ENCODE results near the gene GOLGA8S. TPM values are rescaled to one million over a fixed set of nuclear protein-coding genes. Genes with fewer than 3 reads are reported as not detected.
"Not testable (repeated sequence)": the region's sequence is repeated elsewhere in the genome, so short reads cannot be mapped to it uniquely, and the experiment has no call there.

The GOLGA8S gene
- total RNA-seq, 1 donor from 2014 or later: not detected

DNA sequence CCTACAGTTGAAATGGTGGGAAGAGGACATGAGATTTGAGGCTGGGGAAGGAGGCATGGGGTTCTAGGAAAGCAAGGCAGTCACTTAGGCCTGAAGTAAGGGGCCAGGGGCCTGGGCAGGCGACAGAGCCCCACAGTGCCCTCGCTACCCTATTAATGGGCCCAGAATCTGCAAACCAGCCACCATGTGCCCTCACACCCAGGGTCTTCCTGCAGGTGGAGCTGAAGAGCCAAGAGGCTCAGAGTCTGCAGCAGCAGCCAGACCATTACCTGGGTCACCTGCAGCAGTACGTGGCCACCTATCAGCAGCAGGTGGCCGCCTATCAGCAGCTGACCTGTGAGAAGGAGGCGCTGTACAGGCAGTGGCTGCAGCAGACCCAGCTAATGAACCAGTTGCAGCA lies 8.1 kb downstream of the GOLGA8S start:
- not testable (repeated sequence) for H3K4me1 Mint-ChIP-seq; H2AFZ ChIP-seq (replicated peaks); H4K20me1 ChIP-seq (ENCODE audit: low read depth); H3K9ac ChIP-seq; H3K9me3 ChIP-seq (ENCODE audit: low read depth); H3K27ac Mint-ChIP-seq; H3K27me3 ChIP-seq; H3K79me2 ChIP-seq (ENCODE audit: low read depth); H3F3A ChIP-seq (ENCODE audit: low read depth); DNase-seq (ENCODE audit: low spot score); H3K27me3 Mint-ChIP-seq (ENCODE audit: insufficient read depth, low read depth); H3K9me3 Mint-ChIP-seq; H3K4me3 ChIP-seq; H3K36me3 ChIP-seq; H3K4me3 Mint-ChIP-seq; H3K4me1 ChIP-seq; H3K36me3 Mint-ChIP-seq; H3K27ac ChIP-seq; H3K4me2 ChIP-seq
- TF ChIP-seq, protein P1, sequence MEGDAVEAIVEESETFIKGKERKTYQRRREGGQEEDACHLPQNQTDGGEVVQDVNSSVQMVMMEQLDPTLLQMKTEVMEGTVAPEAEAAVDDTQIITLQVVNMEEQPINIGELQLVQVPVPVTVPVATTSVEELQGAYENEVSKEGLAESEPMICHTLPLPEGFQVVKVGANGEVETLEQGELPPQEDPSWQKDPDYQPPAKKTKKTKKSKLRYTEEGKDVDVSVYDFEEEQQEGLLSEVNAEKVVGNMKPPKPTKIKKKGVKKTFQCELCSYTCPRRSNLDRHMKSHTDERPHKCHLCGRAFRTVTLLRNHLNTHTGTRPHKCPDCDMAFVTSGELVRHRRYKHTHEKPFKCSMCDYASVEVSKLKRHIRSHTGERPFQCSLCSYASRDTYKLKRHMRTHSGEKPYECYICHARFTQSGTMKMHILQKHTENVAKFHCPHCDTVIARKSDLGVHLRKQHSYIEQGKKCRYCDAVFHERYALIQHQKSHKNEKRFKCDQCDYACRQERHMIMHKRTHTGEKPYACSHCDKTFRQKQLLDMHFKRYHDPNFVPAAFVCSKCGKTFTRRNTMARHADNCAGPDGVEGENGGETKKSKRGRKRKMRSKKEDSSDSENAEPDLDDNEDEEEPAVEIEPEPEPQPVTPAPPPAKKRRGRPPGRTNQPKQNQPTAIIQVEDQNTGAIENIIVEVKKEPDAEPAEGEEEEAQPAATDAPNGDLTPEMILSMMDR (IDR thresholded peaks at IDR 0.05): peak; percentile 4

DNA sequence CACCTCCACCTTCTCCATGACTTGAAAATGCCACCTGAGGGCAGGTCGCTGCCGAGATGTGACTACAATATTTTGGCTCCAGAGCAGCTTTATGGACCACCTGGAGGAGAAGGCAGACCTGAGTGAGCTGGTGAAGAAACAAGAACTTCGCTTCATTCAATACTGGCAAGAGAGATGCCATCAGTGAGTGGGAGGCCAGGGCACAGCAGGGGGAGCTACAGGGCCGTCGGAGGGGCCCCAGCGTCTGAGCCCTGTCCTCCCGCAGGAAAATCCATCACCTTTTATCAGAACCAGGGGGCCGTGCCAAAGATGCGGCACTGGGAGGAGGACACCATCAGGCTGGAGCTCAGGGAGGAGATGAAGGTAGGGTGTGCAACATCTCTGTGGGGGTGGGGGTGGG lies 9.7 kb downstream of the GOLGA8S start:
- not testable (repeated sequence) for H3K36me3 Mint-ChIP-seq, H3K27ac Mint-ChIP-seq
- TF ChIP-seq, protein P1 (IDR thresholded peaks at IDR 0.05): peak; percentile 13

DNA sequence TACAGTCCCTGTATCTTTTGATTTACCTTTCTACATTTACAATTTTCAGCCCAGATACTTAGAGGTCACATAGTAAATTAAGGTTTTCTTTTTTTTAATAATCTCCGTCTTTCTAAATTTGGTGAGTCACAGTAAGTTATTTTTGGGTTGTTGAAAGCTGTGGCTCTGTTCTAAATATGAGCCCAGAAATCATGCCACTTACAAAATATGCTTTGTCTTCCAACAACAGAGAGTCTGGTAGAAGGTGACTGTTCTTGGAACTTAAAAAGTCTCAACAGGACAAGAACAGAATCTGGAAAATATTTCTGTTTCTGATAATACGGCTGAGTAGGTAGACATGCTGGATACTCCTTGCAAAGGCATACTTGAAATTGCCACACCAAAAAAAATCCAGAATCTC lies 16.0 kb downstream of the GOLGA8S start:
- Mint-ChIP-seq H3K27me3 (ENCODE audit: insufficient read depth, low read depth) (no peaks in the 10 kb centered on the region), H3K9me3 (peaks cover 7% of the 10 kb centered on the region), H3K4me1 (no peaks in the 10 kb centered on the region), H3K4me3 (no peak overlapping the region), H3K27ac (no peak overlapping the region), H3K36me3 (no peaks in the 10 kb centered on the region)
- no peaks in the 10 kb centered on the region for H4K20me1 ChIP-seq (ENCODE audit: low read depth)
- H3K4me1 ChIP-seq: no peaks in the 10 kb centered on the region
- DNase-seq (ENCODE audit: low spot score): no peak
- H2AFZ ChIP-seq (replicated peaks): no peak overlapping the region
- no peak overlapping the region for H3K27ac ChIP-seq
- no peak overlapping the region for H3K9ac ChIP-seq
- no peaks in the 10 kb centered on the region for H3K79me2 ChIP-seq (ENCODE audit: low read depth)
- TF ChIP-seq EZH2phosphoT487 (IDR thresholded peaks at IDR 0.05) (no peak), EZH2 (IDR thresholded peaks at IDR 0.05) (no peak)
- TF ChIP-seq, protein P1 (IDR thresholded peaks at IDR 0.05): no peak
- H3K36me3 ChIP-seq: no peaks in the 10 kb centered on the region
- H3K9me3 ChIP-seq (ENCODE audit: low read depth): no peaks in the 10 kb centered on the region
- H3F3A ChIP-seq (ENCODE audit: low read depth): no peaks in the 10 kb centered on the region
- no peaks in the 10 kb centered on the region for H3K27me3 ChIP-seq
- no peak overlapping the region for H3K4me3 ChIP-seq
- no peak overlapping the region for H3K4me2 ChIP-seq

More for the DNA sequence above, 9.7 kb downstream of the GOLGA8S start:
- H3F3A ChIP-seq (ENCODE audit: low read depth); H3K4me1 ChIP-seq; H3K27me3 Mint-ChIP-seq (ENCODE audit: insufficient read depth, low read depth); H3K4me2 ChIP-seq; H3K9me3 ChIP-seq (ENCODE audit: low read depth); H4K20me1 ChIP-seq (ENCODE audit: low read depth); H3K4me3 Mint-ChIP-seq; H3K36me3 ChIP-seq; H3K4me1 Mint-ChIP-seq; H3K27ac ChIP-seq; H2AFZ ChIP-seq (replicated peaks); H3K27me3 ChIP-seq; H3K79me2 ChIP-seq (ENCODE audit: low read depth); H3K4me3 ChIP-seq; DNase-seq (ENCODE audit: low spot score); H3K9me3 Mint-ChIP-seq; H3K9ac ChIP-seq: not testable (repeated sequence)

DNA sequence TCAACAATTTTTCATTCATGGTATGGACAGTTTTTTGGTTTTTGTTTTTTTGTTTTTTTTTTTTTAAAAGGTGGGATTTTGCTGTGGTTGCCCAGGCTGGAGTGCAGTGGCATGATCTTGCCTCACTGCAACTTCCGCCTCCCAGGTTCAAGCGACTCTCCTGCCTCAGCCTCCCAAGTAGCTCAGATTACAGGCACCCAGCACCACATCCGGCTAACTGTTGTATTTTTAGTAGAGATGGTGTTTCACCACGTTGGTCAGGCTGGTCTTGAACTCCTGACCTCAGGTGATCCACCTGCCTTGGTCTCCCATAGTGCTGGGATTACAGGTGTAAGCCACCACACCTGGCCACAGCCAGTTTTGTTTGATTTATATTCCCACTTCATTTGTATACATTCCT lies 16.6 kb downstream of the GOLGA8S start:
- not testable (repeated sequence) for H3K36me3 Mint-ChIP-seq; H3K9ac ChIP-seq; H3K4me3 Mint-ChIP-seq; H2AFZ ChIP-seq (replicated peaks); H3K4me2 ChIP-seq; H3K79me2 ChIP-seq (ENCODE audit: low read depth); H3K27me3 Mint-ChIP-seq (ENCODE audit: insufficient read depth, low read depth); H3K4me1 ChIP-seq; H3K9me3 Mint-ChIP-seq; DNase-seq (ENCODE audit: low spot score); H3F3A ChIP-seq (ENCODE audit: low read depth); H3K4me3 ChIP-seq; H3K36me3 ChIP-seq; H3K27me3 ChIP-seq; H3K4me1 Mint-ChIP-seq; H3K9me3 ChIP-seq (ENCODE audit: low read depth); H3K27ac Mint-ChIP-seq; H3K27ac ChIP-seq; H4K20me1 ChIP-seq (ENCODE audit: low read depth)

DNA sequence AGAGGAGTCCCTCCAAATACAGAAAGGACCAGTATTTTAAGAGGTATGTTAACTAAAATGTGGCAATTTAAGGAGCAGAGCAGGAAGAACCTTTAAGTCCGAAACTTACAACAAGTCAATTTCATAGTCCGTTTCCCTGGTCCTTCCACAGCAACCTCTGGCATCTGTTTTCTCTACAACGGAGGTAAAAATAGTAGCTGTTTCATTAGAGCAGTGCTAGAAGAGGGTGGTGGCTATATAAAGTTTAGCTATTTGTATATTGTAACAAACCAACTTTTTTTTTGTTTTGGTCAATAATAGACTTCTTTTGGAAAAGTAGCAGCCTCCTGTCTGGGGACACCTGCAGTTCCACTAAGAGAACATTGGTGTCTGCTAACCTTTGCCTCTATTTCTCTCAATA lies 17.3 kb downstream of the GOLGA8S start:
- H4K20me1 ChIP-seq (ENCODE audit: low read depth); H3K4me1 ChIP-seq; H3K9me3 ChIP-seq (ENCODE audit: low read depth); H3K36me3 ChIP-seq; H3K4me2 ChIP-seq; H3K4me3 ChIP-seq; H3K4me1 Mint-ChIP-seq; H3K36me3 Mint-ChIP-seq; H3K9ac ChIP-seq; H3K27ac ChIP-seq; H3K27ac Mint-ChIP-seq; H3K4me3 Mint-ChIP-seq; H3K79me2 ChIP-seq (ENCODE audit: low read depth); H3K27me3 ChIP-seq; DNase-seq (ENCODE audit: low spot score); H3K9me3 Mint-ChIP-seq; H3K27me3 Mint-ChIP-seq (ENCODE audit: insufficient read depth, low read depth); H3F3A ChIP-seq (ENCODE audit: low read depth): not testable (repeated sequence)
- peak overlapping the region; percentile 76 for H2AFZ ChIP-seq (replicated peaks)
